ENCODE measurements around the gene EPHB1.

Gene EPHB1

DNA sequence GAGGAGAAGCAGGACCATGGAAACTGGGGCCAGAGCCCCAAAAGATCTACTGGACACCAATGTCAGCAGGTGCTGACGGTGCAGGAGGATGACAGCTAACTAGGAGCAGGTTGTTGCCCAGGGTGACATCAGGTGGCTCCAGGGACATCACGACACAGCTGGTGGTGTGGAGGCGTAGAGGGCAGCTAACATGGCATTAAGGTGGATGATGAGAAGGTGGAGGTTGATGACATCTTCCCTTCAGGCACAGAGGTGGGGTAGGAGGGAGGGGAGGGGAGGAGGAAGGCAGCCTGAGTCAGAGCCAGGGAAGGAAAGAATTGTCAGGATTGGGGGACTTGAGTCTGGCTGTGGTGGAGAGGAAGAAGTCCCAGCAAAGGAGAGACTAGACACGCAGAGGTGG lies 1.5 kb upstream of the EPHB1 start:
- no peak overlapping the region for H3K4me3 ChIP-seq (replicated peaks; ENCODE audit: low read depth, low read length)
- TF ChIP-seq, protein P1, sequence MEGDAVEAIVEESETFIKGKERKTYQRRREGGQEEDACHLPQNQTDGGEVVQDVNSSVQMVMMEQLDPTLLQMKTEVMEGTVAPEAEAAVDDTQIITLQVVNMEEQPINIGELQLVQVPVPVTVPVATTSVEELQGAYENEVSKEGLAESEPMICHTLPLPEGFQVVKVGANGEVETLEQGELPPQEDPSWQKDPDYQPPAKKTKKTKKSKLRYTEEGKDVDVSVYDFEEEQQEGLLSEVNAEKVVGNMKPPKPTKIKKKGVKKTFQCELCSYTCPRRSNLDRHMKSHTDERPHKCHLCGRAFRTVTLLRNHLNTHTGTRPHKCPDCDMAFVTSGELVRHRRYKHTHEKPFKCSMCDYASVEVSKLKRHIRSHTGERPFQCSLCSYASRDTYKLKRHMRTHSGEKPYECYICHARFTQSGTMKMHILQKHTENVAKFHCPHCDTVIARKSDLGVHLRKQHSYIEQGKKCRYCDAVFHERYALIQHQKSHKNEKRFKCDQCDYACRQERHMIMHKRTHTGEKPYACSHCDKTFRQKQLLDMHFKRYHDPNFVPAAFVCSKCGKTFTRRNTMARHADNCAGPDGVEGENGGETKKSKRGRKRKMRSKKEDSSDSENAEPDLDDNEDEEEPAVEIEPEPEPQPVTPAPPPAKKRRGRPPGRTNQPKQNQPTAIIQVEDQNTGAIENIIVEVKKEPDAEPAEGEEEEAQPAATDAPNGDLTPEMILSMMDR (IDR thresholded peaks at IDR 0.05; ENCODE audit: low read depth, low read length, missing control alignments): no peak
- no peak for DNase-seq (ENCODE audit: extremely low read depth, low read depth)

- no peak for DNase-seq (ENCODE audit: extremely low read depth, low read depth)
- TF ChIP-seq, protein P1 (IDR thresholded peaks at IDR 0.05; ENCODE audit: low read depth, low read length, missing control alignments): no peak
- no peak overlapping the region for H3K4me3 ChIP-seq (replicated peaks; ENCODE audit: low read depth, low read length)
These were observed 737 bp upstream of the EPHB1 start for GRCh38 chr3:134794323-134794722.

DNA sequence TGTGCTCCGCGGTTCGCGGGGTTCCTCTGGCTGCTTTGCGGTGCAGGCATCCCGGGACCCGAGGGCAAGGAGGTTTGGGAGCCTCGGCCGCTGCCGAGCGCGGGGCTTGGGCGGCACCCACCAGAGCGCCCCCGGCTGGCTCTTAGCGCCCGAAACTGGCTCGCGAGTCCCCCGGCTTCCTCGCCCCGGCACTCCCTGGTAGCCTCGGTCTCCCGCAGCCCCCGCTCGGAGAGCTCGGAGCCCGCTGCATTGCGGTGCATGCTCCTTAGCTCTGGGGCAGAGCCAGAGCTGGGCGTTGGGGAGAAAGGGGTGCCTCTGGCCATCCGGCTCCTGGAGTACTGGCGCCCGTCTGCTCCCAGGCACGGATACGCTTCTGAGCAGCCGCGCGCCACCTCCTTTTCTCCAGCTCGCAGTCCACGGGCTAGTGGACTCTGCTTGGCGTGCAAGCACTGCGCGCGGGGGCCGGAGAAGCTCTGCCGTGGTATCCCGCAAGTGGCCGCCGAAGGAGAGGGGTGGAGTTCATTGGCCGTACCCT lies 753 bp downstream of the EPHB1 start:
- no peak for DNase-seq (ENCODE audit: extremely low read depth, low read depth)
- TF ChIP-seq, protein P1 (IDR thresholded peaks at IDR 0.05; ENCODE audit: low read depth, low read length, missing control alignments): no peak
- peak overlapping the region; percentile 39 for H3K4me3 ChIP-seq (replicated peaks; ENCODE audit: low read depth, low read length)

DNA sequence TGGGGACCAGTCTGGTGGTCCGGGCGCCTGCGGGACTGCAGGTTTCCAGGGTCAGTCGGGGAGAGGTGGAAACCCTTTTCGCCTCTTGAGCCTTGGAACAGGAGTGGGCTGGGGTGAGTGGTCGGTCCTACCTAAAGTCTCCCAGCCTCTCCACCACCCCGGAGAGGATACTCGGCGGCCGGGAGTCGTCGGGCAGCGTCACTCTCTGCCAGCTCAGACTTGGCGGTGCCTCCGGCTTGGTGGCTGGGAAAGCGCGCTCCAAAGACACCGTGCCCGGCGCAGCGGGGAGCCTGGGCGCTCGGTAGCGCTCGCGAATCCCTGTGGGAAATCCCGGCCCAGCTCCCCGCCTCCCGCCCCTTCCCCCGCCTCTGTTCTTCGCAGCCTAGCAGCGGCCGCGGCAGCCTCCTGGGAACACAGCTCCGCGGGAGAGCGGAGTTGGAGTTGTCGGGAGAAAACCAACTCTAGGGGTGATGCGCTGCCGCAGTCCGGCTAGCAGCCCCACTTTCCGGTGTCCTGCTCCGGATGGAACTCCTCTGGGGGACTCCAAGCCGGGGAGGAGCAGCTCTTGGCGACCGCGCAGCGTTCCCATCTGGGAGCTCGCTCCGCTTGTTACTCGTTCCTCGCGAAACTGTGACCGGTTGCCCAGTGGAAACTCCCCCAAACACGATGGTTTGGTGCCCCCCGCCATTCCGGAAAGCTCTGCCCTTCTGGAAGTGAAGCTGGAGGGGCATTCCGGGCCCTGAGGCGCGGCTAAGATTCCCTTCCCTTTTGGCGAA lies 1.4 kb downstream of the EPHB1 start:
- TF ChIP-seq, protein P1 (IDR thresholded peaks at IDR 0.05; ENCODE audit: low read depth, low read length, missing control alignments): no peak
- H3K4me3 ChIP-seq (replicated peaks; ENCODE audit: low read depth, low read length): no peak overlapping the region
- DNase-seq (ENCODE audit: extremely low read depth, low read depth): no peak

- TF ChIP-seq, protein P1 (IDR thresholded peaks at IDR 0.05; ENCODE audit: low read depth, low read length, missing control alignments): no peak
- H3K4me3 ChIP-seq (replicated peaks; ENCODE audit: low read depth, low read length): no peak overlapping the region
- no peak for DNase-seq (ENCODE audit: extremely low read depth, low read depth)
These were observed 2.1 kb downstream of the EPHB1 start for GRCh38 chr3:134797057-134797740.

GRCh38 chr3:134797741-134798451 lies 2.8 kb downstream of the EPHB1 start:
- H3K4me3 ChIP-seq (replicated peaks; ENCODE audit: low read depth, low read length): no peak overlapping the region
- DNase-seq (ENCODE audit: extremely low read depth, low read depth): no peak

More at GRCh38 chr3:134797741-134798451, 2.8 kb downstream of the EPHB1 start:
- TF ChIP-seq, protein P1 (IDR thresholded peaks at IDR 0.05; ENCODE audit: low read depth, low read length, missing control alignments): no peak
